Thoracic aorta (tissue), 2 donors: ENCODE results near the gene CACNG7. TPM values are rescaled to one million over a fixed set of nuclear protein-coding genes. Genes with fewer than 3 reads are reported as not detected.
A peak's percentile ranks its signal among the peaks of the same experiment; 100 is the strongest.

Experiments
- ATAC-seq: fragments of 150-250 bp; one replicate; pipeline ENCODE4 v1.8.0; 2017; ENCODE audit warnings: low read depth; ENCODE audit not compliant: insufficient number of reproducible peaks, low FRiP score
- DNase-seq: peaks from one replicate; pipeline ENCODE4 v3.0.0-alpha.2; 2020; ENCODE audit warnings: low spot score
- H3K27ac ChIP-seq, 2 donors: fragments of 200-600 bp; sonication (generic); 1 replicate in 1 of 2; 2 replicates in 1 of 2; pipeline ENCODE4 v1.5.1; 2016; ENCODE audit warnings: mild to moderate bottlenecking in 2 of 2, moderate library complexity in 2 of 2
- H3K27me3 ChIP-seq: fragments of 200-600 bp; sonication (generic); replicated peaks from 2 replicates; pipeline ENCODE4 v1.6.0; 2016; ENCODE audit warnings: mild to moderate bottlenecking; ENCODE audit not compliant: insufficient read depth
- H3K36me3 ChIP-seq: fragments of 200-600 bp; sonication (generic); one replicate; pipeline ENCODE4 v1.5.1; 2016
- H3K4me1 ChIP-seq, 2 donors: fragments of 200-600 bp; sonication (generic); 1 replicate in 1 of 2; 2 replicates in 1 of 2; pipeline versions ENCODE4 v1.5.1 to v1.6.0; 2016; ENCODE audit warnings: low read depth in 2 of 2, mild to moderate bottlenecking in 1 of 2; ENCODE audit not compliant: control insufficient read depth in 1 of 2
- H3K4me3 ChIP-seq: fragments of 200-600 bp; sonication (generic); 2 replicates; pipeline ENCODE4 v1.5.1; 2016; ENCODE audit warnings: mild to moderate bottlenecking
- H3K9me3 ChIP-seq: fragments of 200-600 bp; sonication (generic); 2 replicates; pipeline ENCODE4 v1.5.1; 2016
- CTCF ChIP-seq: fragments of 200-600 bp; sonication (generic); IDR thresholded peaks from one replicate; pipeline ENCODE4 v1.5.1; 2019; ENCODE audit warnings: antibody characterized with exemption
- total RNA-seq, 2 donors: library from RNA; depleted of rRNA; stranded (reverse); fragments of >200 nt; gene quantifications; one replicate each; pipeline versions ENCODE4 v1.1.0 to v1.2.3, GENCODE V29; 2016

Gene CACNG7
- total RNA-seq, 2 donors from 2014 or later: not detected

GRCh38 chr19:53880711-53881481, 28.2 kb upstream of the CACNG7 start:
- Histone ChIP-seq H3K27ac (no peak overlapping the region), H3K27me3 (peaks cover 7% of the 10 kb centered on the region), H3K4me3 (peak overlapping the region; percentile 59), H3K4me1 (peaks cover 15 to 26% of the 10 kb centered on the region in 2 donors), H3K9me3 (no peaks in the 10 kb centered on the region), H3K36me3 (peaks cover 4% of the 10 kb centered on the region)
- DNase-seq (no peak), ATAC-seq (no peak)
- TF ChIP-seq CTCF: no peak

GRCh38 chr19:53881482-53882390, 27.3 kb upstream of the CACNG7 start, which contains the start of gene PRKCG:
Gene PRKCG, plus strand, starts transcription at chr19:53882197. Its CDS starts 298 bp downstream, at chr19:53882495.
- peak within 1 kb of the TSS; percentile 59 for H3K4me3 ChIP-seq
- ATAC-seq (no peak), DNase-seq (no peak)
- no peak within 1 kb of the TSS for H3K27ac ChIP-seq
- H3K9me3 ChIP-seq: no peaks in the 10 kb centered on the region
- peaks cover 7% of the 10 kb centered on the region for H3K27me3 ChIP-seq
- H3K4me1 ChIP-seq: peaks cover 15 to 26% of the 10 kb centered on the region in 2 donors
- H3K36me3 ChIP-seq: peaks cover 2% of the 10 kb centered on the region
- peak; percentile 41 for TF ChIP-seq CTCF

GRCh38 chr19:53882391-53883050, 26.6 kb upstream of the CACNG7 start:
- no peak for TF ChIP-seq CTCF
- Histone ChIP-seq H3K27ac (no peak overlapping the region), H3K4me1 (peaks cover 15 to 26% of the 10 kb centered on the region in 2 donors), H3K9me3 (no peaks in the 10 kb centered on the region), H3K4me3 (peak overlapping the region; percentile 59), H3K27me3 (peaks cover 7% of the 10 kb centered on the region), H3K36me3 (no peaks in the 10 kb centered on the region)
- ATAC-seq (no peak), DNase-seq (no peak)

- no peak for TF ChIP-seq CTCF
- H3K27me3 ChIP-seq: peaks cover 7% of the 10 kb centered on the region
- no peak overlapping the region for H3K4me3 ChIP-seq
- no peak for ATAC-seq
- no peak for DNase-seq
- no peaks in the 10 kb centered on the region for H3K36me3 ChIP-seq
- H3K9me3 ChIP-seq: no peaks in the 10 kb centered on the region
- H3K27ac ChIP-seq: no peak overlapping the region
- H3K4me1 ChIP-seq: peaks cover 15 to 26% of the 10 kb centered on the region in 2 donors
Observed at GRCh38 chr19:53883231-53883661, 25.8 kb upstream of the CACNG7 start.
